GM18870 (cell line): Measurements from ENCODE around the gene P2RY6.

Experiments used
- ATAC-seq: cut with Tn5 transposase; IDR thresholded peaks from one replicate; pipeline ENCODE4 v1.9.1; 2021; ENCODE audit warnings: moderate library complexity; ENCODE audit not compliant: unreplicated experiment

P2RY6 gene

DNA sequence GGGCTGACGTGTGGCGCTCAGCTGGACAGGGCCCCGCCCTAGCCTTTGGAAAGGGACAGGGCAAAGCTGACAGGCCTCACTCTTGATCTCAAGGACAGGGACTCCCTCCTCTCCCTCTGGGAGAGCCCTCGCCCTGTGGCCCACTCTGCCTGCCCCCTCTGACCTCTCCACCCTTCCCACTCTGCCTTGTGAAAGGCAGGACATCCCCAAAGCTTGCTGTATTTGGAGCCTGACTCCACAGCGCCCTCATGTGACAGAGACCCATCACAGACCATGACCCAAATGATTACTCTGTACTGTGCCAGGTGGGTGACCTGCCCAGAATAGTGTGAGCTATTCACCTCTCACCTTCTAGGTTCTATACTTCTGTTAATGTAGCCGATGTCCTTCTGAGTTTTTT is 35.3 kb upstream of the P2RY6 start:
- no peak for ATAC-seq

GRCh38 chr11:73237471-73238290 is 34.5 kb upstream of the P2RY6 start:
- no peak for ATAC-seq

- ATAC-seq = no peak
Measured at GRCh38 chr11:73239111-73239521, 33.0 kb upstream of the P2RY6 start.

- no peak for ATAC-seq
Measured at GRCh38 chr11:73239571-73240189, 32.5 kb upstream of the P2RY6 start.

DNA sequence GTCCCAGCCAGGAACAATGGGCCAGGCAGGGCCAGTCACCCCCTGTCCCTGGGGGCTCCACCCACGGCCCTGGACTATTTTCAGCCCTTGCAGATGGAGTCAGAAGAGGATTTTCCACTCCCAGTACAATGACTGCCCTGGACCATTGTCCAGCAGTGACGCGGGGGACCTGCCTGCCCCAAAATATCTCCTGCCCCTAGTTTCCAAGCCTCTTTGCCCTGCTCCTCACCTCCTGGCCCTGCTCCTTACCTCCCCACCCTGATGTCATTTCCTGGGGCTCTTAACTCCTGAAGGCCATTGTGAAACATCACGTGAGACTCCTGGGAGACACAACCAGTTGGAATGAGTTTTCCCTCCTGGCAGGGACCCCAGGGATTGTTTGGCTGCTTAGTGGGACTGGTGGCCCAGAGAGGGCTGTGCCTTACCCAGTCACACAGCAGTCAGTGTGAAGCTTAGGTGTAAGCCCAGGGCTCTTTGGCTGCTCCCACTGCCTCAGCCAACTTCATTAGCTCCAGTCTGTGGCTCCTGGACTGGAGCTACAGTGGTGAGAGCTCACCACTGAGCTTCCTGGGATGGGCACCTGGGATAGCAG is 31.9 kb upstream of the P2RY6 start:
- ATAC-seq = no peak

GRCh38 chr11:73241300-73241699 is 30.8 kb upstream of the P2RY6 start:
- no peak for ATAC-seq

- no peak for ATAC-seq
Measured at GRCh38 chr11:73242251-73243092, 29.7 kb upstream of the P2RY6 start.

GRCh38 chr11:73243093-73243485 is 29.0 kb upstream of the P2RY6 start:
- no peak for ATAC-seq

- no peak for ATAC-seq
Measured at GRCh38 chr11:73244589-73245240, 27.4 kb upstream of the P2RY6 start.

- no peak for ATAC-seq
Measured at GRCh38 chr11:73245461-73245860, 26.7 kb upstream of the P2RY6 start.

- no peak for ATAC-seq
Measured at GRCh38 chr11:73246303-73246702, 25.8 kb upstream of the P2RY6 start.

DNA sequence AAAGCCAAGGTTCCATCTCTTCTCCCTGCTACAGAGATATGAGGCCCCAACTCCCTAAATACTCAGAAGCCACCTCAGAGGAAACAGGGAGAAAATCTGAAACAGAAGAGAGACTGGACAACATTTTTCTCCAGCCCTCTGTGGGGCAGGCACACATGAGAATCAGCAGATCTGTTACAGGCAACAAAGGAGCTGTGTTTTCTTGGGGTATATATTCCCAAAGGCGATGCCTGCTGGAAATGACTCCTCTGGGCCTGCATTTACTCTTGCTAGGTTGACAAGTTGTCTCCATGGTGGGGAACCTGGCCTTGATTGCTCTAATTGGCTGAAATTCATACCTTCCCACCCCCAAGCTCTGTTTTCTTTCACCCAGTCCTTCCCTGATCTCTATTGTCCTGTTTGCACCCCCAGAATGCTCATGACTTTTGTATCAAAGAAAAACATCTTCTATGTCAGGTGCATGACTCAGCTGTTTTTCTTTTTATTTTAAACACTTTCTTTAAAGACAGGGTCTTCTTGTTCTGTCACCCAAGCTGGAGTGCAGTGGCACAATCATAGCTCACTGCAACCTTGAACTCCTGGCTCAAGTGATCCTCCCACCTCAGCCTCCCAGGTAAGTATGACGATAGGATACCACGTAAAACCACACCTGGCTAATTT is 23.5 kb upstream of the P2RY6 start:
- no peak for ATAC-seq

DNA sequence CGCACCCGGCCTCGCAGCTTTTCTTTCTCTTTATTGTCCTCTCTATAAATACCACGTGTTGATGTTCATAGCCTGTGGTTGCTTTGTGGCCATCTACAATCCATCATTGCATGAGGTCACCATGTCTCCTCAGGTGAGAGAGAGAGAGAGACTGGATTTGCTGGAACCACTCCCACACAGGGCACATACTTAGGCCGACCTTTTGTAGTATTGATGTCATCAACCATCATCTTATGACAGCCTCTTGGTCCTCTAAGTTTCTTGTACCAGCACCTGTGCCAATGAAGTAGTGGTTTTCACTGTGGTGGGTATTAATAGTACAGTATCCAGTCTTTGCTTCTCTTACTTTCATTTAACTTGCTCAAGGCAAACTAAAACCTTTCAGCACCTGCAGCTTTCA is 22.8 kb upstream of the P2RY6 start:
- ATAC-seq = no peak

GRCh38 chr11:73249853-73250783 is 22.0 kb upstream of the P2RY6 start:
- no peak for ATAC-seq

DNA sequence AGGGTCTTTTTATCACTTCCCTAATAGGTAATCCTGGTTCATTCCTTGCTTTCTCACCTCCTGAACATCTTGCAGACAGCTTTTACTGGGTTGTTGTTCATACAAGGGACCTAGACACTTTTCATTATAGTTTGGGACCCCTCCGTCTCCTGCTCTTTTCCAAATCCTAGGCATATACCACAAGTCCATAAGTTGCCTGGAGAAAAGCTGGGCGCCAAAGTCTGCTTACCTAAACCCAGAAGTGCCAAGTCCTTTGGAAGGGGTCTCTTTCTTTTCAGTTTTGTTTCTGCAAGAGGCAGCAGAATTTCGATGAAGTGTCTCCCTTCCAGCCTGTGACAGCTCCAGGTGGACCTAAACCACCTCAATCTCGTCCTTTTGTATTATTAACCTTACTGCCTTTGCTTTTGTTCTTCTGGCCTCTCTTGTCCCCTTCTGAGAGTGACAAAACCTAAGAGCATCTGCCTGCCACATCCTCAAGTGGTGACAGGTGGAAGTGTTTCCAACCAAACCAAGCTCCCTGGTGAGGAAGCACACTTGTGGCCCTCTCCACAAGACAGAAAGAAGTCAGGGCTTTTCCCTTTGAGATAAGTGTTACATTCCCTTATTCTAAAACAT is 19.5 kb upstream of the P2RY6 start:
- ATAC-seq = no peak

DNA sequence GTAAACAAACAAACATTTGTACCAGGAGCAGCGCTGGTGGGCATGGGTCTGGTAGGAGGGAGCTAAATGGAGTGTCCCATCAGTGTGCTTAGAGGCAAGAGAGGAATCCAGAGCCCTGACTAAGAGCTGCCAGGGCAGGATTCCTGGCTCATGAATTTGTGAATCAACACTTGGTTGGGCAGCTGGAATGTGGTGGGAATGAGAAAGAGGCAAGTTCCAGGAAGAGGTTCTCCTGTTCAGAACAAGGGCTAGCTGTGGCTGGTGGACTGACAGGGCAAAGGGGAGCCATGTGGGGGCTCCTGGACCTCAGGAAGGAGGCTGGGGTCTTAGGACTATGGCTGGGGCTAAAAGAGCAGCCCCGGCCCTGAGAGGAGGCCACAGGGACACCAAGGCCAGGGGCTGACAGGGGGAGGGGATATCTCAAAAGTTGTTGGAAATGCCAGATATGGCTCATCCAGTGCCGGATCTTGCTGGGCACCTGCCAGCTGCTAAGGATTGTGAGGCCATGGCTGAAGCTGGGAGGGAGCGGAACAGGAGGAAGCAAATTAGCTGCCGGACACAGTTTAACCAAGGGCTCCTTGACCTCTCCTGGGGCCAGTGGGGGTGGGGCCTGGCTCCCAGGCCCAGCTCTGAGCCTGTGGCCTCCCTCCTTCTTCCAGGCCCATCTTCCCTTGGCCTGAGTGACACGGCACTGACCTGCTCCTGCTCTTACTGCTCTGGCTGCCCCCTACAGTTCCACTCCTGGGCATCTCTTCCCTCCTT is 14.6 kb upstream of the P2RY6 start:
- ATAC-seq = no peak

- no peak for ATAC-seq
Measured at GRCh38 chr11:73258104-73259035, 13.8 kb upstream of the P2RY6 start.
